ENCODE results near the gene ADGRF4.

Gene ADGRF4

GRCh38 chr6:47701363-47701762 is 3.0 kb downstream of the ADGRF4 start:
- H3K27me3 ChIP-seq (replicated peaks), result no peaks in the 10 kb centered on the region
- no peak for TF ChIP-seq CTCF (IDR thresholded peaks at IDR 0.05; ENCODE audit: low read depth, low read length, missing control alignments)
- no peaks in the 10 kb centered on the region for H3K36me3 ChIP-seq (replicated peaks)
- in situ Hi-C loops (cut with HindIII; ENCODE audit: low pct_ligation_motif_present, low sequenced_read_pairs), result no loop called here
- no peak overlapping the region for H3K4me3 ChIP-seq (ENCODE audit: low read depth, low read length)
- no peak overlapping the region for H3K27ac ChIP-seq
- DNase-seq, result no peak

GRCh38 chr6:47709160-47709559 is 10.8 kb downstream of the ADGRF4 start:
- H3K27me3 ChIP-seq (replicated peaks), result no peaks in the 10 kb centered on the region
- H3K27ac ChIP-seq, result no peak overlapping the region
- no peak for TF ChIP-seq CTCF (IDR thresholded peaks at IDR 0.05; ENCODE audit: low read depth, low read length, missing control alignments)
- in situ Hi-C loops (cut with HindIII; ENCODE audit: low pct_ligation_motif_present, low sequenced_read_pairs), result no loop called here
- H3K36me3 ChIP-seq (replicated peaks), result no peaks in the 10 kb centered on the region
- DNase-seq, result no peak
- no peak overlapping the region for H3K4me3 ChIP-seq (ENCODE audit: low read depth, low read length)

GRCh38 chr6:47710295-47710694 is 11.9 kb downstream of the ADGRF4 start:
- H3K27me3 ChIP-seq (replicated peaks), result no peaks in the 10 kb centered on the region
- no peak overlapping the region for H3K27ac ChIP-seq
- in situ Hi-C loops (cut with HindIII; ENCODE audit: low pct_ligation_motif_present, low sequenced_read_pairs), result no loop called here
- no peaks in the 10 kb centered on the region for H3K36me3 ChIP-seq (replicated peaks)
- H3K4me3 ChIP-seq (ENCODE audit: low read depth, low read length), result no peak overlapping the region
- TF ChIP-seq CTCF (IDR thresholded peaks at IDR 0.05; ENCODE audit: low read depth, low read length, missing control alignments), result no peak
- no peak for DNase-seq

GRCh38 chr6:47713200-47713599 is 14.8 kb downstream of the ADGRF4 start:
- in situ Hi-C loops (cut with HindIII; ENCODE audit: low pct_ligation_motif_present, low sequenced_read_pairs), result no loop called here
- no peak overlapping the region for H3K27ac ChIP-seq
- no peak overlapping the region for H3K4me3 ChIP-seq (ENCODE audit: low read depth, low read length)
- no peak for TF ChIP-seq CTCF (IDR thresholded peaks at IDR 0.05; ENCODE audit: low read depth, low read length, missing control alignments)
- no peak for DNase-seq
- no peaks in the 10 kb centered on the region for H3K27me3 ChIP-seq (replicated peaks)
- H3K36me3 ChIP-seq (replicated peaks), result no peaks in the 10 kb centered on the region

GRCh38 chr6:47714802-47715201 is 16.4 kb downstream of the ADGRF4 start:
- no peak for DNase-seq
- no peak overlapping the region for H3K4me3 ChIP-seq (ENCODE audit: low read depth, low read length)
- TF ChIP-seq CTCF (IDR thresholded peaks at IDR 0.05; ENCODE audit: low read depth, low read length, missing control alignments), result no peak
- no peaks in the 10 kb centered on the region for H3K27me3 ChIP-seq (replicated peaks)
- H3K36me3 ChIP-seq (replicated peaks), result no peaks in the 10 kb centered on the region
- in situ Hi-C loops (cut with HindIII; ENCODE audit: low pct_ligation_motif_present, low sequenced_read_pairs), result no loop called here
- no peak overlapping the region for H3K27ac ChIP-seq

GRCh38 chr6:47715782-47716181 is 17.4 kb downstream of the ADGRF4 start:
- TF ChIP-seq CTCF (IDR thresholded peaks at IDR 0.05; ENCODE audit: low read depth, low read length, missing control alignments), result no peak
- Histone ChIP-seq H3K27me3 (replicated peaks) (no peaks in the 10 kb centered on the region), H3K36me3 (replicated peaks) (no peaks in the 10 kb centered on the region), H3K4me3 (ENCODE audit: low read depth, low read length) (no peak overlapping the region), H3K27ac (no peak overlapping the region)
- no peak for DNase-seq
- in situ Hi-C loops (cut with HindIII; ENCODE audit: low pct_ligation_motif_present, low sequenced_read_pairs), result no loop called here

Measured in brain microvascular endothelial cell (primary cell).